CD4-positive, alpha-beta T cell (primary cell): Measurements from ENCODE around the gene MAP3K4. TPM values are rescaled to one million over a fixed set of nuclear protein-coding genes. Genes with fewer than 3 reads are reported as not detected.

ENCODE experiments used
- ATAC-seq: fragments of 200-7000 bp; cut with Tn5 transposase; one replicate; pipeline ENCODE4 v1.10.0; 2022; ENCODE audit warnings: mild to moderate bottlenecking; ENCODE audit not compliant: poor library complexity
- CTCF ChIA-PET: fragments of 350-600 bp; sonication (Branson Sonifier 250); formaldehyde crosslinking; loops from one replicate; lab custom pipeline; 2021; ENCODE audit warnings: antibody characterized with exemption, inconsistent platforms; lab: Charles Lee
- POLR2A ChIA-PET: fragments of 350-600 bp; sonication (Branson Sonifier 250); formaldehyde crosslinking; loops from one replicate; lab custom pipeline; 2021; ENCODE audit warnings: antibody characterized with exemption, inconsistent platforms; lab: Charles Lee
- DNase-seq, 14 experiments: peaks; one replicate each; pipeline ENCODE4 v3.0.0-alpha.2; 2013 to 2020; ENCODE audit warnings: mixed read lengths in 2 of 14
- H3K27ac ChIP-seq, 2 donors: one replicate each; pipeline versions ENCODE4 v1.5.1 to v1.7.0; 2013; ENCODE audit warnings: low read length in 2 of 2, low read depth in 1 of 2, mild to moderate bottlenecking in 1 of 2
- H3K27me3 ChIP-seq, 2 experiments: 1 replicate in 1 of 2; 2 replicates in 1 of 2; pipeline versions ENCODE4 v1.6.1 to v1.7.0; 2013; ENCODE audit warnings: low read length in 2 of 2, control low read depth in 1 of 2, mild to moderate bottlenecking in 1 of 2, moderate library complexity in 1 of 2; ENCODE audit not compliant: insufficient read depth in 2 of 2, control insufficient read depth in 1 of 2
- H3K36me3 ChIP-seq: one replicate; pipeline ENCODE4 v1.6.1; 2013; ENCODE audit warnings: low read length, control low read depth; ENCODE audit not compliant: insufficient read depth
- H3K4me1 ChIP-seq: one replicate; pipeline ENCODE4 v1.6.1; 2013; ENCODE audit warnings: low read length, control low read depth; ENCODE audit not compliant: insufficient read depth
- H3K4me3 ChIP-seq: one replicate; pipeline ENCODE4 v1.5.1; 2013; ENCODE audit warnings: mild to moderate bottlenecking, low read length, moderate library complexity
- H3K9me3 ChIP-seq, 2 experiments: 1 replicate in 1 of 2; 2 replicates in 1 of 2; pipeline versions ENCODE4 v1.6.1 to v1.7.0; 2013; ENCODE audit warnings: low read length in 2 of 2, mild to moderate bottlenecking in 2 of 2, control low read depth in 1 of 2, moderate library complexity in 1 of 2; ENCODE audit not compliant: control insufficient read depth in 1 of 2, insufficient read depth in 1 of 2
- H3K27ac Mint-ChIP-seq: one replicate; pipeline ENCODE4 v1.8.0; 2020; ENCODE audit warnings: mixed read lengths
- H3K27me3 Mint-ChIP-seq: one replicate; pipeline ENCODE4 v1.8.0; 2021; ENCODE audit warnings: mixed read lengths
- H3K36me3 Mint-ChIP-seq: one replicate; pipeline ENCODE4 v1.8.0; 2021; ENCODE audit warnings: low read depth, mixed read lengths
- H3K4me1 Mint-ChIP-seq: one replicate; pipeline ENCODE4 v1.8.0; 2021; ENCODE audit warnings: low read depth, mixed read lengths
- H3K4me3 Mint-ChIP-seq: one replicate; pipeline ENCODE4 v1.8.0; 2020; ENCODE audit warnings: mild to moderate bottlenecking, mixed read lengths
- H3K9me3 Mint-ChIP-seq: one replicate; pipeline ENCODE4 v1.8.0; 2020; ENCODE audit warnings: mixed read lengths
- intact Hi-C, 2 experiments: fragments of 100-400 bp; cut with DNase I in 1 of 2; cut with micrococcal nuclease in 1 of 2; formaldehyde crosslinking; loops; one replicate each; pipeline versions ENCODE4 v1.15.1 to v1.9.0; 2023 to 2025; cut with DNase I, micrococcal nuclease
- total RNA-seq, 174 experiments: library from RNA in 2 of 174; stranded (reverse) in 2 of 174; gene quantifications; one replicate each; pipeline ENCODE4 v1.2.3 and lab custom pipeline; 2021 to 2026
- TF ChIP-seq, protein P1 (sequence below): fragments of 200-600 bp; IDR thresholded peaks from one replicate; pipeline ENCODE4 v1.8.0; 2022; ENCODE audit warnings: antibody characterized with exemption, mild to moderate bottlenecking

The MAP3K4 gene
- total RNA-seq, 2 experiments from 2014 or later, result 75.5 to 80.3 TPM

DNA sequence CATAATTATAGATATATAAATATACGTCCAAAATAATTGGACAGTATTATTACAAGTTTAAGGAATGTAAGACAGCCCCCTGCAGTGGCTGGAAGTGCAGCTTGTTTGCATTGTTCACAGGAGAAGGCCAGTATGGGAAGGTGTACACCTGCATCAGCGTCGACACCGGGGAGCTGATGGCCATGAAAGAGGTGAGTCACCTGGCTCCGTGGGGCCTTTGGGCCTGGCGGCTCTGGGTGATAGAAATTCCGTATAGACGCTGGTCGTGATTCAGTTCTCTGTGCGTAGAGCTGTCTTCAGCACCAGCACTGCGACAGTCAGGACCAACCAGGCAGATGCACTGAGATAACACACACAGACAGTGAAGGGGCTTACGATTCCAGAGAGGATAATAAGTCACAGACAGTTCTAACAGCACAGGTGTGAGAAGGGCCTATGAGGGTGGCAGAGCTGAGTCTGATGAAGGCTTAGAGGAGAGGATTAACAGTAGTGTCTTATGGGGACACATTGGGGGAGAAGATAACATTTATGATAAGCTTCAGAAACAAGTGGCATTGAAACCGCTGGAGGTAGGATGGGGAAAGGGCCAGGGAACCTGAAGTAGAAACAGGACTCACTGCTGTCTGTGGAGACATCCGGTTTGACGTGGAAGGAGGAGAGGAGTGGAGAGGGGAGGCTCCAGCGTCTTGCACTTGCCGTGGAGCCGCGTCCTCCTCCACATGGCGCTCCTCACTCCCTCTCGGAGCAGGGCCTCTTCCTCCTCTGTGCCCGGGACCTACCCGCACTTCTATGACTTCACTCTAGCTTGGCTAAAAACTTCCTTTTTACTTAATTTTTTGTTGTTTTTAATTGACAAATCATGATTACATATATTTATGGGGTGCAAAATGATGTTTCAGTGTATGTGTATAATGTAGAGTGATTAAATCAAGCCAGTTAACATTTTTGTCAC, 116.5 kb downstream of the MAP3K4 start:
- peaks cover 30% of the 10 kb centered on the region for H3K4me1 Mint-ChIP-seq
- H3K36me3 ChIP-seq, result peaks cover 88% of the 10 kb centered on the region
- intact Hi-C loops, result loop anchor here in 1 of 2 experiments (5.0 kb wide), 1 partner anchor 264 kb away; no protein-coding TSS in a partner anchor
- no peaks in the 10 kb centered on the region for H3K9me3 ChIP-seq
- H3K36me3 Mint-ChIP-seq, result peaks cover 98% of the 10 kb centered on the region
- no peak overlapping the region for H3K4me3 ChIP-seq
- ATAC-seq (no peak), DNase-seq (no peak)
- H3K27ac Mint-ChIP-seq, result peak overlapping the region; percentile 91
- H3K4me3 Mint-ChIP-seq, result no peak overlapping the region
- H3K9me3 Mint-ChIP-seq, result no peaks in the 10 kb centered on the region
- no peaks in the 10 kb centered on the region for H3K27me3 Mint-ChIP-seq
- TF ChIP-seq, protein P1, sequence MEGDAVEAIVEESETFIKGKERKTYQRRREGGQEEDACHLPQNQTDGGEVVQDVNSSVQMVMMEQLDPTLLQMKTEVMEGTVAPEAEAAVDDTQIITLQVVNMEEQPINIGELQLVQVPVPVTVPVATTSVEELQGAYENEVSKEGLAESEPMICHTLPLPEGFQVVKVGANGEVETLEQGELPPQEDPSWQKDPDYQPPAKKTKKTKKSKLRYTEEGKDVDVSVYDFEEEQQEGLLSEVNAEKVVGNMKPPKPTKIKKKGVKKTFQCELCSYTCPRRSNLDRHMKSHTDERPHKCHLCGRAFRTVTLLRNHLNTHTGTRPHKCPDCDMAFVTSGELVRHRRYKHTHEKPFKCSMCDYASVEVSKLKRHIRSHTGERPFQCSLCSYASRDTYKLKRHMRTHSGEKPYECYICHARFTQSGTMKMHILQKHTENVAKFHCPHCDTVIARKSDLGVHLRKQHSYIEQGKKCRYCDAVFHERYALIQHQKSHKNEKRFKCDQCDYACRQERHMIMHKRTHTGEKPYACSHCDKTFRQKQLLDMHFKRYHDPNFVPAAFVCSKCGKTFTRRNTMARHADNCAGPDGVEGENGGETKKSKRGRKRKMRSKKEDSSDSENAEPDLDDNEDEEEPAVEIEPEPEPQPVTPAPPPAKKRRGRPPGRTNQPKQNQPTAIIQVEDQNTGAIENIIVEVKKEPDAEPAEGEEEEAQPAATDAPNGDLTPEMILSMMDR, result no peak
- no peak overlapping the region for H3K27ac ChIP-seq
- CTCF ChIA-PET, result interaction anchor here (1.6 kb wide), 1 partner anchor 263 kb away, joined by 7 read pairs; no protein-coding TSS in a partner anchor
- H3K4me1 ChIP-seq, result peaks cover 13% of the 10 kb centered on the region
- no peaks in the 10 kb centered on the region for H3K27me3 ChIP-seq
- POLR2A ChIA-PET, result no interaction called here

DNA sequence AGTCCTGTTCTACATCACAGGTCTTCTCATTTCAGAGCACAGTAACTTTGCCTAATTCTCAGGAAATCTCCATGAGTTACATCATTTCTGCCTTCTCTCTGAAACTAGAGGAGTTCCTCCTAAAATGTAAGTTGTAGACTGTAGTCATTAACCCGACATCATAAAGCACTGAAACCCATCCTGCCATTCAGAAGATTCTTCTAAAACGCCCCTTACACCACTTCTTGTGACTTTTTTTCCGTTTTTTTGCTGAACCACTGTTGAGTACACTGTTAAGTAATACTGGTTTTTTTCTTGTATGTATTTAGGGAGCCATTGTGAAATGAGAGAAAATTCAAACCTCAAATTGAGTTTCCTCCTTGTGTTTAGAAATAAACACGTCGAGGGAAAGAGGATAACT, 117.3 kb downstream of the MAP3K4 start:
- Mint-ChIP-seq H3K9me3 (no peaks in the 10 kb centered on the region), H3K4me3 (no peak overlapping the region), H3K27me3 (no peaks in the 10 kb centered on the region), H3K27ac (peak overlapping the region; percentile 91), H3K4me1 (peaks cover 33% of the 10 kb centered on the region), H3K36me3 (peaks cover 96% of the 10 kb centered on the region)
- peaks cover 87% of the 10 kb centered on the region for H3K36me3 ChIP-seq
- H3K27ac ChIP-seq, result no peak overlapping the region
- TF ChIP-seq, protein P1, result no peak
- H3K4me3 ChIP-seq, result no peak overlapping the region
- ATAC-seq (no peak), DNase-seq (peak in 2 of 14 experiments; percentile 25 to 35)
- ChIA-PET POLR2A (no interaction called here), CTCF (interaction anchor here (1.6 kb wide), 1 partner anchor 262 kb away, joined by 7 read pairs; no protein-coding TSS in a partner anchor)
- peaks cover 13% of the 10 kb centered on the region for H3K4me1 ChIP-seq
- intact Hi-C loops, result loop anchor here in 1 of 2 experiments (5.0 kb wide), 1 partner anchor 263 kb away; no protein-coding TSS in a partner anchor
- no peaks in the 10 kb centered on the region for H3K9me3 ChIP-seq
- H3K27me3 ChIP-seq, result no peaks in the 10 kb centered on the region

DNA sequence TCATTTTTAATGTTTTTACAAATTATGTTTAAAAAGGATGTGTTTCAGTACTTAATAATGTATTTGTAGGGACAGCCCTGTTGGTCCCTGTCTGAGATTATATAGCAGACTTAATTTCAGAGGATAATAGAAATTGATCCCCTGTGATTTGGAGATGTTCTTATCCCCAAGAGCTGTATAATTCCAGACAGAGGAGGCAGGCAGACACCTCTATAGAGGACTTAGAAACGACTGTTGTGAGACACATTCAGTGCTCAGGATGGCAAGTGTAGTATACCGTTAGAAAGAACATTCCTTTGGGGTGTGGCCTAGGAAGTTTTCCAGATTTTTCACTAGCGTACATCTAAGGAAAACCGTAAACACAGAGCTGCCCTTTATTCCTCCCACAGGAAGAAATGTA, 117.8 kb downstream of the MAP3K4 start:
- Mint-ChIP-seq H3K4me3 (no peak overlapping the region), H3K36me3 (peaks cover 98% of the 10 kb centered on the region), H3K27me3 (no peaks in the 10 kb centered on the region), H3K9me3 (no peaks in the 10 kb centered on the region), H3K4me1 (peaks cover 33% of the 10 kb centered on the region), H3K27ac (peak overlapping the region; percentile 91)
- no peak overlapping the region for H3K4me3 ChIP-seq
- CTCF ChIA-PET, result interaction anchor here (0.5 to 1.6 kb wide), 2 partner anchors 28 to 261 kb away, joined by 4 to 7 read pairs; no protein-coding TSS in a partner anchor
- DNase-seq, result no peak
- POLR2A ChIA-PET, result no interaction called here
- intact Hi-C loops, result loop anchor here in 1 of 2 experiments (5.0 kb wide), 1 partner anchor 263 kb away; no protein-coding TSS in a partner anchor
- no peak overlapping the region for H3K27ac ChIP-seq
- H3K9me3 ChIP-seq, result no peaks in the 10 kb centered on the region
- H3K4me1 ChIP-seq, result peaks cover 13% of the 10 kb centered on the region
- H3K27me3 ChIP-seq, result no peaks in the 10 kb centered on the region
- peaks cover 87% of the 10 kb centered on the region for H3K36me3 ChIP-seq
- TF ChIP-seq, protein P1, result no peak
- ATAC-seq, result no peak
